SU-DHL-6 (cell line): ENCODE results near the gene NCBP3.

Experiments
- H2AFZ ChIP-seq: fragments of 200-600 bp; sonication (generic); 2 replicates; pipeline ENCODE4 v1.6.1; 2014; ENCODE audit warnings: low read depth, mild to moderate bottlenecking, moderate library complexity, mixed read lengths, antibody characterized with exemption, low read length; ENCODE audit not compliant: severe bottlenecking
- H3F3A ChIP-seq: fragments of 200-600 bp; shearing (Covaris generic); 2 replicates; pipeline ENCODE4 v1.6.0; 2016; ENCODE audit warnings: antibody characterized with exemption, mild to moderate bottlenecking; ENCODE audit not compliant: insufficient read depth
- H3K27ac ChIP-seq: fragments of 200-600 bp; sonication (generic); 2 replicates; pipeline ENCODE4 v1.5.1; 2016; ENCODE audit warnings: low read depth, mild to moderate bottlenecking, low read length, moderate library complexity, mixed read lengths
- H3K27me3 ChIP-seq: fragments of 200-600 bp; sonication (generic), shearing (Covaris generic); 2 replicates; pipeline ENCODE4 v1.6.0; 2014; ENCODE audit warnings: mild to moderate bottlenecking, low read length
- H3K36me3 ChIP-seq: fragments of 200-600 bp; sonication (generic); 2 replicates; pipeline ENCODE4 v1.6.1; 2014; ENCODE audit warnings: mild to moderate bottlenecking, low read length, mixed read lengths
- H3K4me2 ChIP-seq: fragments of 300-600, 200-600 bp; shearing (Covaris generic), sonication (generic); 2 replicates; pipeline ENCODE4 v1.6.0; 2014; ENCODE audit warnings: low read length, low read depth, mild to moderate bottlenecking; ENCODE audit not compliant: poor library complexity, severe bottlenecking
- H3K4me3 ChIP-seq: fragments of 200-600 bp; sonication (generic); 2 replicates; pipeline ENCODE4 v1.5.1; 2014; ENCODE audit warnings: antibody characterized with exemption, low read length, mild to moderate bottlenecking, mixed read lengths; ENCODE audit not compliant: insufficient read depth, poor library complexity, severe bottlenecking
- H3K79me2 ChIP-seq: fragments of 200-600 bp; sonication (generic); 2 replicates; pipeline ENCODE4 v1.6.1; 2014; ENCODE audit warnings: mild to moderate bottlenecking, low read length, moderate library complexity; ENCODE audit not compliant: insufficient read depth
- H3K9ac ChIP-seq: fragments of 200-600 bp; sonication (generic); 2 replicates; pipeline ENCODE4 v1.7.0; 2014; ENCODE audit warnings: mild to moderate bottlenecking, low read length
- H3K9me2 ChIP-seq: fragments of 200-600 bp; sonication (generic); replicated peaks from 2 replicates; pipeline ENCODE4 v1.6.1; 2014; ENCODE audit warnings: low read length; ENCODE audit not compliant: insufficient read depth
- H3K9me3 ChIP-seq: fragments of 200-600 bp; sonication (generic); 2 replicates; pipeline ENCODE4 v1.6.1; 2014; ENCODE audit warnings: low read length, mixed read lengths; ENCODE audit not compliant: insufficient read depth
- H4K20me1 ChIP-seq: fragments of 200-600 bp; sonication (generic); 2 replicates; pipeline ENCODE4 v1.6.1; 2014; ENCODE audit warnings: low read depth, mild to moderate bottlenecking, antibody characterized with exemption, low read length, moderate library complexity, mixed read lengths
- EZH2phosphoT487 ChIP-seq: fragments of 200-600 bp; sonication (generic), shearing (Covaris generic); conservative IDR thresholded peaks from 2 replicates; pipeline ENCODE4 v1.6.1; 2018; ENCODE audit warnings: mild to moderate bottlenecking, antibody characterized with exemption, low read length, moderate library complexity, mixed read lengths
- TF ChIP-seq, protein P1 (sequence below): fragments of 200-600 bp; sonication (generic); IDR thresholded peaks from one replicate; pipeline ENCODE4 v1.5.1; 2017; ENCODE audit warnings: antibody characterized with exemption, mild to moderate bottlenecking, low read length, moderate library complexity; ENCODE audit not compliant: insufficient read depth, poor library complexity, severe bottlenecking

The NCBP3 gene

GRCh38 chr17:3799181-3799945 lies 46.7 kb downstream of the NCBP3 start:
- H3K36me3 ChIP-seq: no peaks in the 10 kb centered on the region
- no peaks in the 10 kb centered on the region for H4K20me1 ChIP-seq
- no peaks in the 10 kb centered on the region for H3K9me2 ChIP-seq
- no peaks in the 10 kb centered on the region for H3F3A ChIP-seq
- no peaks in the 10 kb centered on the region for H3K79me2 ChIP-seq
- no peak overlapping the region for H2AFZ ChIP-seq
- H3K9ac ChIP-seq: no peak overlapping the region
- no peaks in the 10 kb centered on the region for H3K9me3 ChIP-seq
- no peak overlapping the region for H3K4me3 ChIP-seq
- TF ChIP-seq EZH2phosphoT487: no peak
- TF ChIP-seq, protein P1, sequence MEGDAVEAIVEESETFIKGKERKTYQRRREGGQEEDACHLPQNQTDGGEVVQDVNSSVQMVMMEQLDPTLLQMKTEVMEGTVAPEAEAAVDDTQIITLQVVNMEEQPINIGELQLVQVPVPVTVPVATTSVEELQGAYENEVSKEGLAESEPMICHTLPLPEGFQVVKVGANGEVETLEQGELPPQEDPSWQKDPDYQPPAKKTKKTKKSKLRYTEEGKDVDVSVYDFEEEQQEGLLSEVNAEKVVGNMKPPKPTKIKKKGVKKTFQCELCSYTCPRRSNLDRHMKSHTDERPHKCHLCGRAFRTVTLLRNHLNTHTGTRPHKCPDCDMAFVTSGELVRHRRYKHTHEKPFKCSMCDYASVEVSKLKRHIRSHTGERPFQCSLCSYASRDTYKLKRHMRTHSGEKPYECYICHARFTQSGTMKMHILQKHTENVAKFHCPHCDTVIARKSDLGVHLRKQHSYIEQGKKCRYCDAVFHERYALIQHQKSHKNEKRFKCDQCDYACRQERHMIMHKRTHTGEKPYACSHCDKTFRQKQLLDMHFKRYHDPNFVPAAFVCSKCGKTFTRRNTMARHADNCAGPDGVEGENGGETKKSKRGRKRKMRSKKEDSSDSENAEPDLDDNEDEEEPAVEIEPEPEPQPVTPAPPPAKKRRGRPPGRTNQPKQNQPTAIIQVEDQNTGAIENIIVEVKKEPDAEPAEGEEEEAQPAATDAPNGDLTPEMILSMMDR: no peak
- H3K27me3 ChIP-seq: no peaks in the 10 kb centered on the region
- H3K4me2 ChIP-seq: no peak overlapping the region
- H3K27ac ChIP-seq: no peak overlapping the region

DNA sequence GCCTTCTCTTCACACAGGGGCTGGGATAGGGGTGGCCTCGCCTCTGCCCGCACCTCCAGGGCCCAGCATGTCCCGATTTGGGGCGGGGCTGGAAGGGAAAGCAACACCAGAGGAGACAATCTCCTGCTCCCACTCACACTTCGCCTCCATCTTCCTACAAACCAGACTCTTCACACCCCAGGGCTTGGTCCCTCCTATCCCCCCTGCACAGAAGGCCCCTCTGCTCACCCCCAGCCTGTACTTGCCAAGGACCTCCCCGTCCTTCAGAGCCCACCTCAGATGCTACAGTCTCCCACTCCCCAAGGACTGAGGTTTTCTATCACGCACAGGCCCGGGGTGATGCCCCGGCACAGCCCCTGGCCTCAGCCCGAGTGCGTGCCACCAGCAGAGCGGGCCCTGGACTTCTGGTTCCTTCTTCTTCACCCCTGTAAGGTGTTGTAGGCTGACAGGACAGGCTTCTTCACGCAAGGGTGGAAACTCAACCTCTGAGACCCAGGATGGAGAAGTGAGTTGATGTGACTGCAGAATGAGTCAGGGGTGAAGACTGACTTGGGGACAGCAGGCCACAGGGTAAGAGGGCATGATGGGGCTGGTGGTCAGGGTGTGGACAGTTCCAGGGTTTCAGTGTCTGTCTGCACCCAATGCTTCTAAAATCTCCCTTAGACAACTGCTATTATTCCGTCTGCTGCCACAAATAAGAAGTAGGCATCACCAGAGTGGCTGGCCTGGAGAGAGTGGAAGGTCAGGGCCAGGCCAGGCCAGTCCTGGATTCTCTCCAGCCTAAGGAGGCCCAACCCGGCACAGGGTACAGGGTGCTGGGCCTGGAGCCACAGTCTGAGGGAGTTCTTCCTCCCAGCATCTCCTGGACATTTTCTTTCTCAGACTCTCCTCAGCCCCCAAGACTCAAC lies 47.5 kb downstream of the NCBP3 start:
- Histone ChIP-seq H3K4me2 (no peak overlapping the region), H4K20me1 (no peaks in the 10 kb centered on the region), H3K79me2 (no peaks in the 10 kb centered on the region), H2AFZ (no peak overlapping the region), H3K36me3 (no peaks in the 10 kb centered on the region), H3K9me3 (no peaks in the 10 kb centered on the region), H3K9me2 (no peaks in the 10 kb centered on the region), H3K27me3 (no peaks in the 10 kb centered on the region), H3K9ac (no peak overlapping the region), H3K27ac (no peak overlapping the region), H3F3A (no peaks in the 10 kb centered on the region), H3K4me3 (no peak overlapping the region)
- TF ChIP-seq, protein P1: no peak
- TF ChIP-seq EZH2phosphoT487: no peak

GRCh38 chr17:3796822-3797170 lies 49.2 kb downstream of the NCBP3 start:
- no peak for TF ChIP-seq EZH2phosphoT487
- TF ChIP-seq, protein P1: no peak
- no peaks in the 10 kb centered on the region for H3K9me2 ChIP-seq
- no peak overlapping the region for H2AFZ ChIP-seq
- no peaks in the 10 kb centered on the region for H3K79me2 ChIP-seq
- no peak overlapping the region for H3K4me2 ChIP-seq
- no peaks in the 10 kb centered on the region for H3K27me3 ChIP-seq
- H3K36me3 ChIP-seq: no peaks in the 10 kb centered on the region
- H3K27ac ChIP-seq: no peak overlapping the region
- no peaks in the 10 kb centered on the region for H4K20me1 ChIP-seq
- H3K9me3 ChIP-seq: no peaks in the 10 kb centered on the region
- H3K4me3 ChIP-seq: no peak overlapping the region
- no peaks in the 10 kb centered on the region for H3F3A ChIP-seq
- H3K9ac ChIP-seq: no peak overlapping the region
